IPS-NIHi11 (cell line): ENCODE results near the gene CXXC5.
"Not testable (repeated sequence)": the region's sequence is repeated elsewhere in the genome, so short reads cannot be mapped to it uniquely, and the experiment has no call there.

Experiments
- DNase-seq: peaks from one replicate; pipeline ENCODE4 v3.0.0; 2012; ENCODE audit warnings: mixed read lengths, low spot score

CXXC5 gene

DNA sequence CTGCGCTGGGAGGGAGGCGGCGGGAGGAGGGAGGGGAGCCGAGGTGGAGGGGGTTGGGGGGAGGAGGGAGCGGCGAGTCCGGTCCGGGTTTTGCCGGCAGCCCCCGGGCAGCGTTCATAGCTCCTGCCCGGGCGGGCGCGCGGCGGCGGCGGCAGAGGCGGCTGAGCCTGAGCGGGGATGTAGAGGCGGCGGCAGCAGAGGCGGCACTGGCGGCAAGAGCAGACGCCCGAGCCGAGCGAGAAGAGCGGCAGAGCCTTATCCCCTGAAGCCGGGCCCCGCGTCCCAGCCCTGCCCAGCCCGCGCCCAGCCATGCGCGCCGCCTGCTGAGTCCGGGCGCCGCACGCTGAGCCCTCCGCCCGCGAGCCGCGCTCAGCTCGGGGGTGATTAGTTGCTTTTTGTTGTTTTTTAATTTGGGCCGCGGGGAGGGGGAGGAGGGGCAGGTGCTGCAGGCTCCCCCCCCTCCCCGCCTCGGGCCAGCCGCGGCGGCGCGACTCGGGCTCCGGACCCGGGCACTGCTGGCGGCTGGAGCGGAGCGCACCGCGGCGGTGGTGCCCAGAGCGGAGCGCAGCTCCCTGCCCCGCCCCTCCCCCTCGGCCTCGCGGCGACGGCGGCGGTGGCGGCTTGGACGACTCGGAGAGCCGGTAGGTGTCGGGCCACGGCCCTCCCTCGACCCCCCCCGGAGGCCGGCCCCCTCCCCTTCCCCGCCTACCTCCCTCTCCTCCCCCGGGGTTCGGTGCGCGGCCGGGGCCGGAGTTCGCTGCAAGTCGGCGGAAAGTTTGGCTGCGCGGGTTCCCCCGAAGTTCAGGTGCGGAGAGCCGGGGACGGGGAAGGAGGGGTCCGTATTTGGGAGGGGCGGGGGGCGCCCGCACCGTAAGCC lies at the start of gene CXXC5:
CXXC5 (plus strand) TSS at position 145 of the 877 bp plus-strand sequence. CDS start 32,175 bp downstream, outside the sequence.
- peak; percentile 85 for DNase-seq

DNA sequence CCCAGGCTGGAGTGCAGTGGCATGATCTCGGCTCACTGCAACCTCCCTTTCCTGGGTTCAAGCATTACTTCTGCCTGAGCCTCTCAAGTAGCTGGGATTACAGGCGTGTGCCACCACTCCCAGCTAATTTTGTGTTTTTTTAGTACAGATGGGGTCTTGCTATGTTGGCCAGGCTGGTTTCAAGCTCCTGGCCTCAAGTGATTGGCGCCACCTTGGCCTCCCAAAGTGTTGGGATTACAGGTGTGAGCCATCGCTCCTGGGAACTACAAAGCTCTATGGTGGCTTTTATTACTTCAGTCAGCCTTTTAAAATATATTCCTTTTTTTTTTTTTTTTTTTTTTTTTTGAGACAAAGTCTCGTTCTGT lies 49.6 kb upstream of the CXXC5 start:
- DNase-seq: not testable (repeated sequence)

DNA sequence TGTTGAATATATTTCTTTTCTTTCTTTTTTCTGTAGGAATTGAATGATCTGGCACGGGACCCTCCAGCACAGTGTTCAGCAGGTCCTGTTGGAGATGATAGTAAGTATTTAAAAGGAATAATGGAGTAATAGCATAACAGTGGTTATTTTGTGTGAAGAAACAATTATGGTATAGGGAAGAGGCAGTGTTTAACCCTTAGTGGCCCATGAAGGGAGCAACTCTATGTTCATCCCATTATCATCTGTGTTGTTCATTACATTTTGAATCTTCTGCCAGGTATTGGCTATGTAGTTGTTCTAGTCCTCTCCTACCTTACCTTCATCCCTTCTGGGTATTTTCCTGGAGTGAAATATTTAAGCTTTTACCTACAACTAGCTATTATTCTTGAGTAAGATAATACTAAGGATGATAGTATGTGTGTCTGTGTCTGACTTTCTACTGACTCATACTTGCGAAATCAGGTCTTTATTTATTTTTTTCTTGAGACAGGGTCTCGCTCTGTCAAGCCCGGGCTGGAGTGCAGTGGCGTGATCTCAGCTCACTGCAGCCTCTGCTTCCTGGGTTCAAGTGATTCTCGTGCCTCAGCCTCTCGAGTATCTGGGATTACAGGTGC lies 47.7 kb upstream of the CXXC5 start:
- DNase-seq: no peak

DNA sequence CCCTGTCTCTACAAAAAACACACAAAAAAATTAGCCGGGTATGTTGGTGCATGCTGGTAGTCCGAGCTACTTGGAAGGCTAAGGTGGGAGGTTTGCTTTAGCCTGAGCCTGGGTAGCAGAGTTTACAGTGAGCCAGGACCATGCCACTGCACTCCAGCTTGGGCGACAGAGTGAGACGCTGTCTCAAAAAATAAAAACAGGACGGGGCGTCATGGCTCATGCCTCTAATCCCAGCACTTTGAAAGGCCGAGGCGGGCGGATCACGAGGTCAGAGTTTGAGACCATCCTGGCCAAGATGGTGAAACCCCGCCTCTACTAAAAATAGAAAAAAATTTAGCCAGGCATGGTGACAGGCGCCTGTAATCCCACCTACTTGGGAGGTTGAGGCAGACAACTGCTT lies 46.7 kb upstream of the CXXC5 start:
- no peak for DNase-seq

DNA sequence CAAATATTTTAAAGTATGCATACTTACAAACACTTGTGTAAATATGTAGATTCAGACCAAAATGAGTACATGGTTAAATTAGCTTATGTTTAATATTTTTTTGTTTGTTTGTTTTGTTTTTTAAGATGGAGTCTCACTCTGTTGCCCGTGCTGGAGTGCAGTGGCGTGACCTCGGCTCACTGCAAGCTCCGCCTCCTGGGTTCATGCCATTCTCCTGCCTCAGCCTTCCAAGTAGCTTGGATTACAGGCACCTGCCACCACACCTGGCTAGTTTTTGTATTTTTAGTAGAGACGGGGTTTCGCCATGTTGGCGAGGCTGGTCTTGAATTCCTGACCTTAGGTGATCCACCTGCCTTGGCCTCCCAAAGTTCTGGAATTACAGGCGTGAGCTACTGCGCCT lies 46.2 kb upstream of the CXXC5 start:
- not testable (repeated sequence) for DNase-seq

DNA sequence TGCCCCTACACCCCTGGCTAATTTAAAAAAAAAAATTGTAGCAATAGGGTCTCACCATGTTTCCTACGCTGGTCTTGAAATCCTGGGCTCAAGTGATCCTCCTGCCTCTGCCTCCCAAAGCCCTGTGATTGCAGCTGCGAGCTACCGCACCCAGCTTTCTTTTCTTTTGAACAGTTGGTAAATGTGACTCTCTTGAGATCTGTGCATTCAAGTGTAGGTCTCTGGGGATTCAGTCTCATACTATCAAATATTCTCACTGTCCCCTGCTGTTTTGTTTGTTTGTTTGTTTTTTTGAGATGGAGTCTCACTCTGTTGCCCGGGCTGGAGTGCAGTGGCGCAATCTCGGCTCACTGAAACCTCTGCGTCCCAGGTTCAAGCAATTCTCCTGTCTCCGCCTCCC lies 42.3 kb upstream of the CXXC5 start:
- no peak for DNase-seq

DNA sequence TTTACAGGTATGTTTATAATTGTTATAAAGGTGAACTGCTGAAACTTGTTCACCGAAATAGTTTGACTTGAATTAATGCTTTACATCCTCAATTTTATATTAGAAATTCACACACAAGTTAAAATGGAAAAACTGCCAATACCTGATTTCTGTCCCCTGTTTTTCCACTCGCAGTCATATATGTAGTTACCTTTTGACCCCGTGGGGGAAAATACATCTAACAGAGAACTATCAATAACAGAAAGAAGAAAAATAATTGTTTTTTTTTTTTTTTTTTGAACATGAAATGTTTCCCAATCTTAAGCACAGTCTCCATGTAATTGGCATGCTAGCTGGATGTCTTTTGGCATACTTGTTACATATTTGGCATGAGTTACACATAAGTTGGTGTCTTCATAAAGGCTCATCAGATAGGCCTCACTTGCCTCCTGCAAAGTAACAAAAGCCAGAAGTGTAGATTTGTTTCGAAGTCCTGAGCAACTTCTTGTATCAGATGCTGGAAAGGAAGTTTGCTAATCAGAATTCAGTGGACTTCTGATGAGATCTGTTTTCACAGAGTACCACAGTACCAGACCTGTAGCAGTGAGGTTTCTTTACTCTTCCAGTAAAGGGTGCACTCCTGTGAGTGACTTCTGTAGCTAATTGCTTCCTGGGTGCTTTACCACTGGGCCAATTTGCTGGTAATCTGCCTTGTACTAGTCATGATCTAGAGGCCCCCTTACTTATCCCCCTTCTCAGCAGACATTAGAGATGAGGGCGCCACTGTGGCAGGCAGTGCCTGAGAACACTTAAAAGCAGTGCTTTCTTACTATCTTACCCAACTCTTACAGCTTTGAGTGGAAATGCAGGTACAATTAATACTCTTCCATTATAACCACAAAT lies 36.2 kb upstream of the CXXC5 start:
- no peak for DNase-seq

DNA sequence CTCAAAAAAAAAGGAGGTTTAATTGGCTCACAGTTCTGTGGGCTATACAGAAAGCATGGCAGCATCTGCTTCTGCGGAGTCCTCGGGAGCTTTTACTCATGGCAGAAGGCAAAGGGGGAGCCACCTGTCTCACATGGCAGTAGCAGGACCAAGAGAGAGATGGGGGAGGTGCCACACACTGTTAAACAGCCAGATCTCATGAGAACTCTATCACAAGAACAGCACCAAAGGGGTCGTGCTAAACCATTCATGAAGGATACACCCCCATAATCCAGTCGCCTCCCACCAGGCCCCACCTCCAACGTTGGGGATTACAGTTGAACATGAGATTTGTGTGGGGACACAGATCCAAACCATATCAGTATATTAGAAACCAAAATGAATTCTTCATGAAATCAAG lies 28.3 kb upstream of the CXXC5 start:
- no peak for DNase-seq

DNA sequence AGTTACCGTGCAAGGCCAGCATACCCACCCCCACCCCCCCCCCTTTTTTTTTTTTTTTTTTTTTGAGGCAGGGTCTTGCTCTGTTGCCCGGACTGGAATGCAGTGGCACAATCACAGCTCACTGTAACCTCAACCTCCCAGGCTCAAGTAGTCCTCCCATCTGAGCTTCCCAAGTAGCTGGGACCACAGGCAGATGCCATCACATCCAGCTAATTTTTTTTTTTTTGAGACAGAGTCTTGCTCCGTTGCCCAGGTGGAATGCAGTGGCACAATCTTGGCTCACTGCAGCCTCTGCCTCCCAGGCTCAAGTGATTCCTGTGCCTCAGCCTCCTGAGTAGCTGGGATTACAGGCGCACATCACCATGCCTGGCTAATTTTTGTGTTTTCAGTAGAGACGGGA lies 22.8 kb upstream of the CXXC5 start:
- DNase-seq: not testable (repeated sequence)

DNA sequence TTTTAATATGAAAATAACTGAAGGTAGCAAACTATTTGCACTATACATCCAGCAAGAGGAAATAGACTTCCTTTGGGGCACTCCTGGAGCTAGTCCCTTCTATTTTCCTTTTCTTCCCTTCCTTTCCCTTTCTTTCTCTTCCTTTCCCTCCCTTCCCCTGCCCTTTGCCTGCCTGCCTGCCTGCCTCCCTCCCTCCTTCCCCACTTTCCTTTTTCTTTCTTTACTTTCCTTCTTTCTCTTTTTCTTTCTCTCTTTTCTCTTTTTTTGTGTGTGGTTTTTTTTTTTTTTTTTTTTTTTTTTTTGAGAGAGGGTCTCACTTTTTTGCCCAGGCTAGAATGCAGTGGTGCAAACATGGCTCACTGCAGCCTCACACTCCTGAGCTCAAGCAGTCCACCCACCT lies 17.3 kb upstream of the CXXC5 start:
- no peak for DNase-seq

DNA sequence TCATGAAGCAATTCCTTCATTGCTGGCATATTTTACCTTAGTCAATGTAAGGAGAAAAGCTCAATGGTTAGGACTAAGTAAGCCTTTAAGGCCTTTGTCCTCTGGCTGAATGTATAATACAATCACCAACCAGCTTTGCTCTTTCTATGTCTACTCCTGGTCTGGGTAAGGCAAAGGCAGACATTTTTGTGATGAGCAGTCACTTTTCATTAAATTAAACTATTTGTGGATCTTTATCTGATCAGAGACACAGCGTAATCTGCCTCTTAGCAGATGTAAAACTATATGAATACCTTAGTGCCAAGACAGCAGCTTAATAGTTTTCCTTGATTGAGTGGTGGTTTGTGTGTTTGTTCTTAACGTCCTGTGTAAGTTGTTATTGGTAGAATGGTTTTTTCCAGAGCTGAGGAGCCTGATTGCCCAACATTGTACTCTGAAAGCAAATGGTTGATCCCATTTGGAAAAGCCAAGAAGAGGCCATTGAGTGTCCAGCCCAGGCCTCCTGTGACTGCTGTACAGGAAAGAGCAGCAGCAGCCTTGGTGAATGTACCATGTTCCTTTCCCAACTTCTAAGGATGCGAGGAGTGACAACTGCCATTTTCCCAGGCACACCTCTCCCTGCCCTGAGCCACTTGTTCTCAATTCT lies 16.5 kb upstream of the CXXC5 start:
- DNase-seq: no peak

DNA sequence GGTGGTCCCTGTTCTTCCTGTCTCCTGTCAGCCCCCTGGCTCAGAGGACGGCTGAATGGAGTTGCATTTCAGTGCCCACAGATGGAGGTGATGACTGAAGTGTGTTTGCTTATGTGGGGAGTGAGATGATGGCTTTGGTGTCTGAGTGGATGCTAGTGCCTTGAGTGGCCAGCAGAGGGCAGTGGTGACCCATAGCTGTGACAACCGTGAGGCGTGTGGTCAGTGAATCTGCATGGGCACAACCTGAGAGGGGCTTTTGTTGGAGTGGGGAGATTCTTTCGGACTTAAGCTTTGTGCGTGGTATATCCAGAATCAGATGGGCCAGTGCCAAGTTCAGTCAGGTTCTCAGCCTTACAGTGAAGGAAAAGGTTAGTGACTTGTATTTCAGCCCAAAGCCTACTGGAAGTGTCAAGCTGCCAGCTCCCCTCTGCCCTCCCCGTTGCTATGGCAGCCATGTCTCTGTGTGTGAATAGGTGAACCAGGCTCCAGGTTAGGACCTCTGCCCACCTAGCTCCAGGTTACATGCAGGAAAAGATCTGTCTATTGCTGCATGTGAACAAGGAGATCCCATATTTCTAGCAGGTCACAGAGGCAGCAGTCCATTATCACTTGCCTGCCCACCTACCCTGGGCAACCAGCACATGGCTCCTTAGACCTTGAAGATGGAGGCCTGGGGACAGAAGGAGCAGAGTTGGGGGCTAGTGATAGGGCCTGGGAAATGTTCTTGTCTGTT lies 14.7 kb upstream of the CXXC5 start:
- peak; percentile 82 for DNase-seq

DNA sequence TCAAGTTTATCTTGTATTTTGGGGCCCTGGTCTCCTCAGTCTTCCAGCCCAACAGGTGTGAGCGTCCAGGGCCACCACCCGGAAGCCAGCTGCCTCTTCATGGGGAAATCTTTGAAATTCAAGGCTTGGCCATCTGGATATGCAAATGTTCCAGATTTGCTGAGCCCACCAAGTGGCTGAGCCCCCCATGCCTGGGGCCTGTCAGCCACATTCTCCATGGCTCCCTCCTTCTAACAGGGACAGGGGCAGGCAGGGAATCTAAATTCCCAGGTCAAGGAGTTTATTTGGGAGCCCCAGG lies 14.2 kb upstream of the CXXC5 start:
- DNase-seq: no peak

DNA sequence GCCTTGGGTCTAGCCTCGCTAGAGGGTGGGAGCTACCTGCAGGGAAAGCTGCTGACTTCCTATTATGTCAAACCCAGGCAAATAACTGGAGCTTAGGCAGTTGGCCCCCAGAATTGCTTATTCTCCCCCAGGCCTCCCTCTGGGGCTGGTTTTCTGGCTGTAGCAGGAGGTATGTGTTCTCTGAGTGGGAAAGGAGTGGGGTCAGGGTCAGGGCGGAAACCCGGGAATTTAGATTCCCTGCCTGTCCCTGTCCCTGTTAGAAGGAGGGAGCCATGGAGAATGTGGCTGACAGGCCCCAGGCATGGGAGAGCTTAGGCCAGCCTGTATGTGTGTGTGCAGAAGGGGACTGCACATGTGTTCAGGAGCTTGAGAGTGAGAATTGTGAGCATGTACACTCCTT lies 13.6 kb upstream of the CXXC5 start:
- no peak for DNase-seq

DNA sequence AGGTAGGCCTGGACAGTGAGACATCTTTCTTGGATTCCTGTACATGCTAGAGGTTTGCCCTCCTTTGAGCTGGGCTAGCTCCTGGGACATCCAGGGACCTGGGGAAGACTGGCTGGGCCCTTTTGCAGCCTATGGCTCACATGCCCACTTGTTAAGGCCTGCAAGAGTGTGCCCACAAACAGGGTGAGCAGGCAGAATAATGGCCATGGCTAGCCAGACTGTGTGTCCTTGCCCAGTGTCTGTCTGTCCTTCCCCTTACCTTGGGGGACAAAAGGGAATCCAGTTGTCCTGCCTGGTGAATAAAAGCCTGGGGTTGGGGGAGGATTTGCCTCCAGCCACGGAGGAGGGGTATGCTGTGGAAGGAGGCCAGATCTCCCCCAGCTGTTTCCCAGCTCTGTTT lies 13.0 kb upstream of the CXXC5 start:
- DNase-seq: no peak

DNA sequence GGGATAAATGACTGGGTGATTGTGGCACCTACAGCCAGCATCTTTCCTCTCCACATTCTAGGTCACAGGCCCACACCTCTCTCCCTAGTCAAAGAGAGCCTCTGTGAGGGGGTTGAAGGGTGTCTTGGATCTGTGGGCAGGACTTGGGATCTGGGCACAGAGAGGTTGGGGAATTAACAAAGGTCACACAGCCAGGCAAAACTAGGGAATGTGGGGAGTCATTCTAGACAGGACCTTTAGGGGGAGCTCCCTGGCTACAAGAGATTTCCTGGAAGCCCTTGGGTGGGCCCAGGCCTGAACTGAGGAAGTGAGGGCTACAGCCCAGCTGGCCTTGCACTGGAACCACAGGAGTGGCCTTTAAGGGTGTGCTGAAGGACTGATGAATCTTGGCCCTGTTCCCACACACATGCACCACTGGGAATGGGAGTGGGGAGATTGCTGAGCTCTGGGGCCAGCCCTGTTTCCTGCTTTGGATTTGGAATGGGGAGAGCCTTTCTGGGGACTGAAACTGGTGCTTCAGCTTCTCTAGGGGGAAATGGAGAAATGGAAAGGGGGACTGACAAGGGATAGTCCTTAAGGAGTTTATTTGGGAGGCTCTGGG lies 12.4 kb upstream of the CXXC5 start:
- peak; percentile 49 for DNase-seq

DNA sequence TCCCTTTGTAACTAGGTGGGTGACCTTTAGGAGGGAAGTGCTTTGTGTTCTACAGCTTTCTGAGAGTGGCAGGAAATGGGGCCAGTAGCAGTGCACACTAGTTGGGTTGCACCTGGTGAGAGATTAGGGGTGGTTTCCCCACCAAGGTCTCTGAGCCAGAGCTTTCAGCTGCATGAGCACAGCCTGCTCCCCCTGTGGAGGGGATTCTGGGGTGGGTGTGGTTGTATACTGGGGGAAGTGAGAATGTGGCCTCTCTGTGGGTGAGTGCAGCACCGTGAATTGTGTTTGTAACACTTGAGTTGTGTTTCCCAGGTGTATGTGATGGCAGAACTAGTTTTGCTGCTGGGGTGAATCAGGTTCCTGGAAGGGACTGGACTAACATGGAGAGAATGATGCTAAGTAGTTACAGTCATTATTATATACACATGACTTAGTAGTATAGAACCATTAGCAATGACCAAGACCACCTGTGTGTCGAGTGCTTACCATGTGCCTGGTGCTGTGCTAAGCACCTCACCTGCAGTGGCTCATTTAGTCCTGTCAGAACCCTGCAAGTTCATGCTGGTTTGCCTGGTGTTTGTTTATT lies 11.8 kb upstream of the CXXC5 start:
- no peak for DNase-seq

DNA sequence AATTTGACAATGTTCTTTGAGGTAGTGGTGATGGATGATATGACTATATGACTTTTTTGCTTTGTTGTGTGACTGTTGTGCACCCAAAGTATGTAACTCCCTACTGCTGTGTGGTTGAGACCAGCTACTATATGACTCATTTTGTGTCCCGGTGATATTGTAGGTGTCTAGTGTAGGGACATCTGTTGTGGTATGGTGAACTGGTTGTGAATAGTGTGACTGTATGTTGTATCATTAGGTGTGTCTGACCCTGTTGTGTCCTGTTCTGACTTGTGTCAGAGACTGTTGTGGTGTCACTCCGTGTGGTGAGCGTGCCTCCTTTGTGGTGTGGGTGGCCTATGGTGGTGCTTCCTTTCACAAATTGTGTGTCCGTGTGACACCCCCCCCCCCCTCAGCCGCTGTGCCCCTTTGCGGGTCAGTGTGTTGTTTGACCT lies 11.2 kb upstream of the CXXC5 start:
- DNase-seq: no peak

DNA sequence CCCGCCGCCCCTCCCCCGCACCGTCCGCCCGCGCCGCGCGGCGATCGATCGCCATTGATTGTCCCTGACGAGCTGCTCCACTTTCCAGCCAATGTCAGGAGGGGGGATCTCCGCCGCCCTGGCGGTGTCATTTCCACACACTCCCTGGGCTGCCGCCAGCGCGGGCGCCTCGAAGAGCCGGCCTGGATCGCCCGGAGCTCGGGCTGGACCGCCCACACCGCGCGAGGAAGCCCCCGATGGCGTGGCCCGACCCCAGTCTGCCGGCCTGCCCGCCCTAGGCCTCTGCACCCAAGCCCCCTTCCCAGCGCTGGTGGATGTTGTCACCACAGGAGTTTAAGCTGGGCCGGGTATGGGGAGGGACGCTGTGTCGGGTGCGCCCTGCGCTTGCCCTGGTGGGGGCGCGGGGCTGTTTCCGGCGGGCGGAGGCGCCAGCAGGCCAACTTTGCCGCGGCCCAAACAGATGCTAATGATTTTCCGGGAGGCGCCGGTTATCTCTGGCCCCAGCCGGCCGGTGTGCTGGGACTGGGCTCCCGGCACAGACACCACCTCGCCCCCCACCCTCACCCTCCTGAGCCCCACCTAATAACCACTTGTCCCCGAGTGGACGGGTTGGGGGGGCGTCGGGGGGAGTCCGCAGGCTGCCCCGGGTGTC lies 10.6 kb upstream of the CXXC5 start:
- peak; percentile 89 for DNase-seq

DNA sequence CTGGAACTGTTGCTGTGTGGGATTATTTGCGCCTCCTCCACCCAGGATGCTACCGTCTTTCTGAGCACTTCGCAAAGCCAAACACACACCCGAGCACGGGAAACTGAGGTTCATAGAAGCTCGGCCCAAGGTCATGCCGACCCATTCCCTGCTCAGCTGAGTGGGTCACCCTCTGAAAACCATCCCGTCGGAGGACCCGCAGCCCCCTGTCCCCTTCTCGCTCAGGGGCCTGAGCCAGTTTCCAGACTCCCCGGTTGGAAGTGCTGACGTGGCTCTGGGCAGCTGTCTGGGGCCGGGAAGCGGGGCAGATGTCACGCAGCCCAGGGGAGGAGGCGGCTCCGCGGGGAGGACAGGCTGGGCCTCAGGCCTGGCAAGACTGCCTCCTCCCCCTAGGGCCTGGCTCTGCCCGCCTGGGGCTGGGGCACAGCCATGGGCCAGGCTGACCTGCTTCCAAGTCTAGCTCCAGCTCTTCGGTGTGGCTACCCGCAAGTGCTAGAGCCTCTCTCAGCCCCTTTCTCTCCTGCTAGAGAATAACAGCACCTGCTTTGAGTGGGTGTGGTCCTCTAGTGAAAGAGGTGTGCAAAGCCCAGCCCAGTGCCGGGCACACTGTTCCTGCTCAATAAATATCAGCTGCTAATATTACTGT lies 9.9 kb upstream of the CXXC5 start:
- peak; percentile 67 for DNase-seq
